ENCODE data around the gene ARHGAP6.
A peak's percentile ranks its signal among the peaks of the same experiment; 100 is the strongest.

The ARHGAP6 gene

DNA sequence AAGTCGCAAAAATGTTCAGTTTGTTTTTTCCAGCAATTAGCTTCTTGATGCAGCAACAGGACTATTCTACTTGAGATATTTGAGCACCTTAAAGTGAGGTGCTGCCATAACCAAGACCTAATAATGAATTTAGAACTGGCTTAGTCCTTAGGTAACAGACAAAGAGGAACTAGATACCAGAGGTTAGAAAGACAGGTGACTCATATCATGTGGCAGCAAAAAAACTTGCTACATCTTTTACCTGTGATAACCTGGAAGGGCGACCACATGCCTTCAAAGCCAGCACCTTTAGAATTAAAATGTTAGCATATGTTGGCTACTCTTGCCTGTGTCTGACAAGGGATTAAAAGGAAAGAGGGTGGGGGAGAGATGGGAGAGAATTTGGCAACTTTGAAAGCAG lies 90.4 kb downstream of the ARHGAP6 start:
- no peak for DNase-seq

DNA sequence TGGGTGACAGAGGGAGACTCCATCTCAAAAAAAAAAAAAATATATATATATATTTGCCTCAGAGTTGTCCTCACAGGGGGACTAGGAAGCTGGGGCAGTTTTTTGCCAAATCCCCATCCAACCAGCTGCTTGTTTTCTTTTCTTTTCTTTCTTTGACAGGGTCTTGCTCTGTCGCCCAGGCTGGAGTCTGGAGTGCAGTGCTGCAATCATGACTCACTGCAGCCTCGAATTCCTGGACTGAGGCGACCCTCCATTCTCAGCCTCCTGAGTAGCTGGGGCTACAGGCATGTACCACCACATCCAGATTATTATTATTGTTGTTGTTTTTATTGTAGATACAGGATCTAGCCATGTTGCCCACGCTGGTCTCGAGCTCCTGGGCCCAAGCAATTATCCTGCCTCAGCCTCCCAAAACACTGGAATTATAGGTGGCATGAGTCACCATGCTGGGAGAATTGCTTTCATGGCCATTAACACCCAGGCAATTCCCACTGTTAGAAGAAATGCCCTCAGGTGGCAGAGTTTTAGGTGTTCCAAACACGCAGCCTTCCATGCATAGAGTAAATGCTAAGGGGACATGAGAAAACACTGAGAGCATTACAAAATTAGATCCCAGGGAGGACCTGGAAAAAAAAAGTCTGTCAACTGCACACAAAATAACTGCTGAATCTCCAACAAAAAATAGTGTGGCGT lies 98.0 kb downstream of the ARHGAP6 start:
- DNase-seq, result no peak

DNA sequence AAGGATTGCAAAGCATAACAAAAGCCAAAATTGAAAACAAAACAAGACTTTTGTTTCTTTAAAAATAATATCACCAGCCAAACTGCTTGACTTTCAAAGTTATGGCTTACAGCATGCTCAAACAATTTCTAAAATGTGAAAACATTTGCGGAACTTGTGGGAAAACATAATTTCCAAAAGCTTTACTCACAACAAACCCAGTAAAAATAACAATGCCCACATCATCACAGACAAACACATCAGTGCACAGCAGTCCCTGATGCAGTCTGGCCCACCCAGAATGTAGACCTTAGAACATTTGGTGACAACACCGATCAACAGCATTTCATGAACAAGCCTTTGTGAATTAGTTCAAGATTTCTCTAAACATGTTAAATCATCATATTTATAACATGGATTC lies 98.9 kb downstream of the ARHGAP6 start:
- no peak for DNase-seq

GRCh38 chrX:11566173-11566572 lies 99.5 kb downstream of the ARHGAP6 start:
- DNase-seq, result no peak

- DNase-seq, result no peak
These were observed 101.2 kb downstream of the ARHGAP6 start for GRCh38 chrX:11564546-11564945.

- DNase-seq, result no peak
These were observed 103.2 kb downstream of the ARHGAP6 start for GRCh38 chrX:11562570-11562969.

- DNase-seq, result no peak
These were observed 106.7 kb downstream of the ARHGAP6 start for GRCh38 chrX:11558972-11559371.

GRCh38 chrX:11557120-11557519 lies 108.6 kb downstream of the ARHGAP6 start:
- DNase-seq, result no peak

GRCh38 chrX:11555759-11556158 lies 110.0 kb downstream of the ARHGAP6 start:
- no peak for DNase-seq

DNA sequence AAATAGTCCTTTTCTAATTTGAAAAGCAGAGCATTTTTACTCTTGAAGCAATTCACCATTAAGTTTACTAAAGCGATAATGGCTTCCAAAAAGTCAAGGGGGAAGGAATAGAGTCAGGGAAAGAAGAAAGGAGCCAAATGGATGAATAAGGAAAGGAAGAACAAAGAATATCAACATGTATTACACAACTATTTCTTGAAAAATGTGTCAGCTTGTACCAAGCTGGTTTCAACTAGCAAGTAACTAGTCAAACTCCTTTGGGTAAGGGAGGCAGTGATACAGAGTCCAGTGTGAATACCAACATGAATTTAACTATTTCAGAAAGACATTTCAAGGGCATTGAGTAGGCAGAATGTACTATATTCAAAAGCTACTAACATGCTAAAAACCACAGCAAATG lies 112.1 kb downstream of the ARHGAP6 start:
- no peak for DNase-seq

DNA sequence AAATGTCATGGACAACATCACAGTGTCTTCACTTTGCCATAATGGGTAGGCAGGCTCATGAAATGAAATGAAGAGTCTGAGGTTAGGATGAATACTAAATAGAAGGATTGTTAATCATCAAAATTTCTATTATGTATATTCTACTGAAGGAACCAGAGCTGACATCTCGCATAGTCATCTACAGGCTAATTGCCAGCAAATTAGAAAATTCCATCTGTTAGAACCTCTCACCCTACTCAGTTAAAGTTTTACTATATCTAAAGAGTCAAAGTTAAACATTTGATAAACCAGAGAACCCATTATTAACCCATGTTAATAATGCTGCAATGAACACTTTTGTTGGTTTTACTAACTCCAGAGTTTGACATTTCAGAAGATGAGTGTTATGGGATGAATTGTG lies 114.6 kb downstream of the ARHGAP6 start:
- DNase-seq, result no peak

GRCh38 chrX:11546917-11547316 lies 118.8 kb downstream of the ARHGAP6 start:
- no peak for DNase-seq

DNA sequence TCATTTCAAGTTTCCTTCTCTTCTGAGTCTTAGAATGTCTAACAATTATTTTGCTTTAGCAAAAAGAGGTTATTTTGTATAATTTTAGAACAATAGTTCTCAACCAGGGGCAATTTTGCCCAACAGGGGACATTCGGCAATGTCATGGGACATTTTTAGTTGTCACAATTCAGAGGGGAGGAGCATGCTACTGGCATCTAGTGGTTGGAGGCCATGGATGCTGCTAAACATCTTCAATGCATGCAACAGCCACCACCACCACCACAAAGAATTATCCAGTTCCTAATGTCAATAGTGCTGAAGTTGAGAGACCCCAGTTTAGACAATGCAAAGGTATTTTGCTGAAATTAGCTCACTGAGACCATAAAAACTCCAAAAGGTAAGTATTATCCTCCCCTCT lies 122.5 kb downstream of the ARHGAP6 start:
- no peak for DNase-seq

- no peak for DNase-seq
These were observed 124.2 kb downstream of the ARHGAP6 start for GRCh38 chrX:11541510-11541909.

DNA sequence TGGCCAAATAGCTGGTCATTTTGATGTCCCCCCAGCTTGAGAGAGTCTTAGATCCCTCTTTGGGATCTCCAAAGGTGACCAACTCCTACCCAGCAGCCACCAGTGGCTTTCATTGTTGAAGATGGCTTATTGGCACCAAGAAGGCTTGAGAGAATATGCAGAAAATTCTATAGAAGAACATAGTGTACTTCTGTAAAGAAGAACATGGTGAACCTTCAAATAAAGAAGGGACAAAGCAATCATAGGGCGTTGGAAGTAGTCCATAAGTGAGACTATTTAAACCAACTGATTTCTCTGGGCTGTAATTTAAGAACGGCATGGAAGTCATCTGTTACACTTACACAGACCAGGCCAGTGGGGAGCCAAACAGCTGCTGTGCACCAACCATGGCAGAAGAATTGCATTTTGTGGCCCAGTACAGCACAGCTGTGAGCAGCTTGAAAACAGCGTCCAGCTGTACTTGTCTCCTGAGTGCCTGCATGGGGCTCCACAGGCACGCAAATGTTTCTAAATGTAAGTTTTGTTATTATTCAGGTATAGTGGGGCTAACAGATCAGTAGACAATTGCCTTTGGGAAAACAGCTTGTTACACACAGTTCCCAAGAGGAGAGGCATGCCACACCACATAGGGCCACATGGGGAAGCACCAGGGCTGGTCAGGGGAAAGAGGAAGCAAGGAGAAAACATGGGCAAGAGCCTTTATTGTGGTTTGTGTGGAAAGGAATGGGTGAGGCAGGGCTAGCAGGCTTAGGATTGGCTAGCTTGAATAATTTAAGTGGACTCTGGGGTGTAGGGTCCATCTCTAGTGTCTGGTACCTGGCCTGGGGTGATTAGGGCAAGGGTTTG lies 125.0 kb downstream of the ARHGAP6 start:
- no peak for DNase-seq

DNA sequence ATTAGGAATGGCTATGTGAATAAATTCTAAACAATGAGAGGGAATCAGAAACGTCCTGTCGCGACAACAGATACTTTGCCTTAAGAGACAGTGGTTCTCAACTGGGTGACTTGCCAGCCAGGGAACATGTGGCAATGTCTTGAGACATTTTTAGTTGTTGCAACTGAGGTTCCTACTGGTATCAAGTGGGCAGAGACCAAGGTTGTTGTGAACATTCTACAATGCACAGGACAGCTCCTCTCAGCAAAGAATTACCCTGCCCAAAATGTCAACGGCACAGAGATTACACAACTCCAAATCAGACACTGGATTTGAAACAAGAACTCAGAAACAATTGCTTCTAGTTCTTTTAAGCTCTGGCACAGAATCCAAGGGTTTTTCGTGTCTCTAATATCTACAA lies 128.6 kb downstream of the ARHGAP6 start:
- no peak for DNase-seq

- DNase-seq, result no peak
These were observed 130.4 kb downstream of the ARHGAP6 start for GRCh38 chrX:11535156-11535919.

- peak; percentile 60 for DNase-seq
These were observed 132.5 kb downstream of the ARHGAP6 start for GRCh38 chrX:11533199-11533651.

- DNase-seq, result no peak
These were observed 133.2 kb downstream of the ARHGAP6 start for GRCh38 chrX:11532291-11533078.

- DNase-seq, result peak; percentile 1
These were observed 134.5 kb downstream of the ARHGAP6 start for GRCh38 chrX:11531226-11531625.

GRCh38 chrX:11530621-11531020 lies 135.1 kb downstream of the ARHGAP6 start:
- no peak for DNase-seq

GRCh38 chrX:11528623-11529022 lies 137.1 kb downstream of the ARHGAP6 start:
- DNase-seq, result no peak

GRCh38 chrX:11525685-11526084 lies 140.0 kb downstream of the ARHGAP6 start:
- no peak for DNase-seq

Data from midbrain (tissue), 1 donor.